ENCODE data around the gene PUS7.

GRCh38 chr7:105497016-105497415, 25.1 kb downstream of the PUS7 start:
- TF ChIP-seq CTCF (IDR thresholded peaks at IDR 0.05) (no peak), EP300 (IDR thresholded peaks at IDR 0.05) (no peak), POLR2A (IDR thresholded peaks at IDR 0.05) (no peak)

Measured in upper lobe of left lung (tissue), 4 donors.